A172 (cell line): ENCODE data around the gene PSMA4. TPM values are rescaled to one million over a fixed set of nuclear protein-coding genes. Genes with fewer than 3 reads are reported as not detected.
"Not testable (repeated sequence)": the region's sequence is repeated elsewhere in the genome, so short reads cannot be mapped to it uniquely, and the experiment has no call there.

Experiments
- DNase-seq: peaks from one replicate; pipeline ENCODE4 v3.0.0-alpha.2; 2015; ENCODE audit warnings: low spot score
- total RNA-seq: library from RNA; depleted of rRNA; stranded (reverse); fragments of >200 nt; shearing (Covaris generic); gene quantifications from 2 replicates; pipeline ENCODE4 v1.2.3, GENCODE V29; 2014; rRNA removed

PSMA4 gene
- total RNA-seq, 1 experiment from 2014 or later, result 703 TPM

GRCh38 chr15:78551902-78552301, 11.7 kb downstream of the PSMA4 start:
- DNase-seq, result no peak

- DNase-seq, result no peak
Measured at GRCh38 chr15:78552597-78552996, 12.4 kb downstream of the PSMA4 start.

- DNase-seq, result not testable (repeated sequence)
Measured at GRCh38 chr15:78560201-78560600, 20.0 kb downstream of the PSMA4 start.

GRCh38 chr15:78561490-78561889, 21.2 kb downstream of the PSMA4 start:
- no peak for DNase-seq

DNA sequence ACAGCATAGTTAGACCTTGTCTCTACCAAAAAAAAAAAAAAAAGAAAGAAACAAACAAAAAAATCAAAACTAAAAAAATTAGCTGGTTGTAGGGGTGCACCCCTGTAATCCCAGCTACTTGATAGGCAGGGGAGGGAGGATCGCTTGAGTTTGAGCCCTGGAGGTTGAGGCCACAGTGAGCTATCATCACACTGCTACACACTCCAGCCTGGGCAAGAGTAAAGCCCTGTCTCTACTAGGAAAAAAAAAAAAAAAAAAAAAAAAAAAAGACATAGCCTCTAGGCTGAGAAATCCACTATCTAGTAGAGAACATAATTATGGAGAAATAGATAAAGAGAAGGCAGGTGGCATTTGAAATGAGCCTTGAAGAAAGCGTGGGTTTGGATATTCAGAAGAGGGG, 22.8 kb downstream of the PSMA4 start:
- no peak for DNase-seq

- no peak for DNase-seq
Measured at GRCh38 chr15:78564743-78565096, 24.5 kb downstream of the PSMA4 start.

- peak; percentile 91 for DNase-seq
Measured at GRCh38 chr15:78565097-78565950, 25.1 kb downstream of the PSMA4 start, which contains the start of gene CHRNA5. CHRNA5 (plus strand) TSS chr15:78565520; CDS start chr15:78565720, 200 bp downstream.

GRCh38 chr15:78565951-78566774, 25.9 kb downstream of the PSMA4 start:
- DNase-seq, result peak; percentile 33

- DNase-seq, result no peak
Measured at GRCh38 chr15:78567531-78567930, 27.3 kb downstream of the PSMA4 start.

GRCh38 chr15:78570710-78571109, 30.5 kb downstream of the PSMA4 start:
- DNase-seq, result no peak

- DNase-seq, result no peak
Measured at GRCh38 chr15:78571382-78571781, 31.1 kb downstream of the PSMA4 start.

DNA sequence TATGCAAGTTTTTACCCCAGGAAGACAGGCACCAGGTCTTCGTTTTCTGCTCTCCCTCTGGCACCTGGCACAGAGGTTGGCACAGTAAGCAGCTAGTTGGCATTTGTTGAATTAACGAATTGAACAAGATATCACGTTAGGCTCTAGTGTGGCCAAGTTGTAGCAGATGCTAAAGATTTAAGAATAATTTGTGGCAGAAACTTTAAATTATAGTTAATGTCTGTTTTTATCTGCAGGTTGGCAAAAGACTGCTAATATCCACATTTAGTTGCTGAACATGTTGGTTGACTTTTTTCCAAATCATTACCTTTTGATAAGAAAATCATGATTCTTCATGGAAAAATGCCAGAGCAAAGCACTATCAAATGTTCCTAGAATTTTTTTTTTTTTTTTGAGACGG, 33.2 kb downstream of the PSMA4 start:
- no peak for DNase-seq

GRCh38 chr15:78574944-78575343, 34.7 kb downstream of the PSMA4 start:
- no peak for DNase-seq

DNA sequence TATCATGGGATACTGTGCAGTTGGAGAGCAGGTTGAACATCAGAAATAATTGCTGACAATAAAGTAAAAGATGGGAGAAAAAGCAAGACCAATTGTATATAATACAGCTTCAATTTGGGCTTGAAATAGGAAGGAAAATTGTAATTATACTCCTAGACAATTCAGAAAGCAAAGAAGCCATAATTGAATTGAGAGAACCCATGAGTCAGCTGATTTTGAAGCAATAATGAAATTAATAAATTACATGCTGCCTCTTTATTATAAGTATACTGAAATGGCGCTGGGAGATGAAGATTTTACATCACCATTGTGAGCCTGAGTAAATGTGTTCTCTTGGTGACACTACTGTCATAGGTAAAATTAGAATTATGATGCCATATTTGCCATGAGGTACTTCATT, 57.3 kb downstream of the PSMA4 start:
- no peak for DNase-seq

DNA sequence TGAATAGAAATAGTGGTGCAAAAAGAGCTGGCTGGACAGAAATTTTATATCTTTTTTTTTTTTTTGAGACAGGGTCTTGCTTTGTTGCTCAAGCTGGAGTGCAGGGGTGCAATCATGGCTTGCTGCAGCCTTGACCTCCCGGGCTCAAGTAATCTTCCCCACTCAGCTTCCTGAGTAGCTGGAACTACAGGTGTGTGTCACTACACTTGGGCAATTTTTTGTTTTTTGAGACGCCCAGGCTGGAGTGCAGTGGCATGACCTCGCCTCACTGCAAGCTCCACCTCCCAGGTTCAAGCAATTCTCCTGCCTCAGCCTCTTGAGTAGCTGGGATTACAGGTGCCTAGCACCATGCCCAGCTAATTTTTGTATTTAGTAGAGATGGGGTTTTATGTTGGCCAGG, 58.1 kb downstream of the PSMA4 start:
- no peak for DNase-seq

GRCh38 chr15:78599189-78599588, 58.9 kb downstream of the PSMA4 start:
- no peak for DNase-seq

Other genes with a start within 250 kb of the PSMA4 start
- gene SKIC8, start 240.8 kb upstream of the PSMA4 start, total RNA-seq, result 71.9 and 86.4 TPM in 2 replicates
- gene CRABP1, start 200.1 kb upstream of the PSMA4 start, total RNA-seq, result not detected in 2 replicates
- gene IREB2, start 102.2 kb upstream of the PSMA4 start, total RNA-seq, result 17.1 and 18.0 TPM in 2 replicates
- 1.6 and 9.9 TPM in 2 replicates for gene HYKK, start 32.9 kb upstream of the PSMA4 start, total RNA-seq
- 20.3 and 22.8 TPM in 2 replicates for gene CHRNA5, start 25.1 kb downstream of the PSMA4 start, total RNA-seq
- 0.02 and 0.14 TPM in 2 replicates for gene CHRNA3, start 80.6 kb downstream of the PSMA4 start, total RNA-seq
- gene CHRNB4, start 100.8 kb downstream of the PSMA4 start, total RNA-seq, result not detected in 2 replicates